IMR-90 (cell line): Measurements from ENCODE around the gene CATSPERZ. TPM values are rescaled to one million over a fixed set of nuclear protein-coding genes. Genes with fewer than 3 reads are reported as not detected.
"Not testable (repeated sequence)": the region's sequence is repeated elsewhere in the genome, so short reads cannot be mapped to it uniquely, and the experiment has no call there.

Experiments
- ATAC-seq: fragments of 200-7000 bp; cut with Tn5 transposase; 2 replicates; pipeline ENCODE4 v1.9.1; 2020; ENCODE audit warnings: low read depth, mild to moderate bottlenecking, moderate library complexity
- BruUV-seq: library from RNA; stranded (reverse); fragments of 400-500 nt; replicated peaks from 2 replicates; lab custom pipeline; 2021; lab: Mats Ljungman, UMichigan
- CTCF ChIA-PET: fragments of 300-600 bp; formaldehyde crosslinking; extraction: SDS; loops from one replicate; lab custom pipeline; 2021; ENCODE audit warnings: antibody characterized with exemption; lab: Yijun Ruan, JAX
- POLR2A ChIA-PET: fragments of 300-600 bp; sonication (Branson Sonifier 250); formaldehyde crosslinking; loops from one replicate; lab custom pipeline; 2022; ENCODE audit warnings: antibody characterized with exemption; ENCODE audit not compliant: unreplicated experiment; lab: Charles Lee
- DNase-seq: peaks from one replicate; pipeline ENCODE4 v3.0.0; 2013
- H2AFZ ChIP-seq: replicated peaks from 2 replicates; pipeline ENCODE3; 2013; ENCODE audit warnings: low read length, mild to moderate bottlenecking; ENCODE audit not compliant: poor library complexity
- H2AK5ac ChIP-seq: 2 replicates; pipeline ENCODE4 v1.6.1; 2013; ENCODE audit warnings: low read depth, low read length, inconsistent platforms
- H2AK9ac ChIP-seq: replicated peaks from 2 replicates; pipeline ENCODE3; 2013; ENCODE audit warnings: mild to moderate bottlenecking, low read depth, low read length, moderate library complexity; ENCODE audit not compliant: poor library complexity
- H2BK120ac ChIP-seq: 2 replicates; pipeline ENCODE4 v1.6.1; 2013; ENCODE audit warnings: low read depth, low read length, inconsistent platforms
- H2BK15ac ChIP-seq: 3 replicates; pipeline ENCODE4 v1.6.1; 2013; ENCODE audit warnings: low read depth, low read length, inconsistent platforms
- H2BK20ac ChIP-seq: 2 replicates; pipeline ENCODE4 v1.6.1; 2013; ENCODE audit warnings: low read depth, mild to moderate bottlenecking, inconsistent platforms, low read length, moderate library complexity
- H2BK5ac ChIP-seq: 2 replicates; pipeline ENCODE4 v1.6.1; 2013; ENCODE audit warnings: mild to moderate bottlenecking, low read depth, low read length, inconsistent platforms; ENCODE audit not compliant: poor library complexity, severe bottlenecking
- H3K14ac ChIP-seq: replicated peaks from 2 replicates; pipeline ENCODE4 v1.6.1; 2013; ENCODE audit warnings: low read depth, low read length, inconsistent platforms
- H3K18ac ChIP-seq: 2 replicates; pipeline ENCODE4 v1.6.1; 2013; ENCODE audit warnings: low read depth, low read length, control low read depth
- H3K23ac ChIP-seq: 2 replicates; pipeline ENCODE4 v1.6.1; 2013; ENCODE audit warnings: low read depth, low read length, inconsistent platforms
- H3K27ac ChIP-seq: 2 replicates; pipeline ENCODE4 v1.5.1; 2013; ENCODE audit warnings: mild to moderate bottlenecking, control low read depth, low read length; ENCODE audit not compliant: insufficient read depth
- H3K27me3 ChIP-seq: 2 replicates; pipeline ENCODE4 v1.6.1; 2013; ENCODE audit warnings: low read length; ENCODE audit not compliant: control insufficient read depth, insufficient read depth
- H3K36me3 ChIP-seq: 2 replicates; pipeline ENCODE4 v1.6.1; 2013; ENCODE audit warnings: low read length, mixed read lengths; ENCODE audit not compliant: control insufficient read depth, insufficient read depth
- H3K4ac ChIP-seq: 2 replicates; pipeline ENCODE4 v1.6.1; 2013; ENCODE audit warnings: low read depth, low read length, inconsistent platforms
- H3K4me1 ChIP-seq: 2 replicates; pipeline ENCODE4 v1.6.1; 2013; ENCODE audit warnings: low read length, mixed read lengths; ENCODE audit not compliant: control insufficient read depth, insufficient read depth
- H3K4me2 ChIP-seq: 2 replicates; pipeline ENCODE4 v1.6.1; 2013; ENCODE audit warnings: low read depth, mild to moderate bottlenecking, control low read depth, low read length, moderate library complexity
- H3K4me3 ChIP-seq: 2 replicates; pipeline ENCODE4 v1.5.1; 2013; ENCODE audit warnings: low read depth, mild to moderate bottlenecking, control low read depth, low read length, moderate library complexity; ENCODE audit not compliant: insufficient read depth
- H3K56ac ChIP-seq: 2 replicates; pipeline ENCODE4 v1.6.1; 2013; ENCODE audit warnings: low read length, inconsistent platforms; ENCODE audit not compliant: insufficient read depth; ENCODE audit errors: extremely low read depth
- H3K79me1 ChIP-seq, 2 experiments: 2 replicates each; pipeline ENCODE4 v1.6.1; 2013; ENCODE audit warnings: low read length in 2 of 2, inconsistent platforms in 1 of 2, low read depth in 1 of 2
- H3K9ac ChIP-seq: 2 replicates; pipeline ENCODE4 v1.6.1; 2013; ENCODE audit warnings: low read depth, low read length, control low read depth
- H3K9me1 ChIP-seq: 2 replicates; pipeline ENCODE4 v1.6.1; 2013; ENCODE audit warnings: low read length, inconsistent platforms; ENCODE audit not compliant: insufficient read depth
- H3K9me3 ChIP-seq: 2 replicates; pipeline ENCODE4 v1.6.1; 2013; ENCODE audit warnings: low read length; ENCODE audit not compliant: control insufficient read depth, insufficient read depth
- H4K20me1 ChIP-seq: 2 replicates; pipeline ENCODE4 v1.6.1; 2013; ENCODE audit warnings: low read length, inconsistent platforms; ENCODE audit not compliant: insufficient read depth
- H4K5ac ChIP-seq: 2 replicates; pipeline ENCODE4 v1.6.1; 2013; ENCODE audit warnings: mild to moderate bottlenecking, low read depth, low read length, control low read depth
- H4K8ac ChIP-seq, 2 experiments: 2 replicates each; pipeline ENCODE4 v1.6.1; 2013; ENCODE audit warnings: low read depth in 2 of 2, low read length in 2 of 2, control low read depth in 1 of 2, inconsistent platforms in 1 of 2
- H4K91ac ChIP-seq: 2 replicates; pipeline ENCODE4 v1.6.1; 2013; ENCODE audit warnings: low read depth, low read length, inconsistent platforms; ENCODE audit not compliant: insufficient read depth
- CHD1 ChIP-seq: IDR thresholded peaks from 2 replicates; pipeline ENCODE4 v1.6.1; 2012; ENCODE audit warnings: low read depth, low read length, improper control_type of control experiment
- CTCF ChIP-seq: conservative IDR thresholded peaks from 2 replicates; pipeline ENCODE4 v1.5.1; 2012; ENCODE audit warnings: mild to moderate bottlenecking, low read depth, low read length, improper control_type of control experiment
- MAFK ChIP-seq: IDR thresholded peaks from 2 replicates; pipeline ENCODE4 v1.6.1; 2012; ENCODE audit warnings: low read depth, low read length, improper control_type of control experiment
- MXI1 ChIP-seq: IDR thresholded peaks from 2 replicates; pipeline ENCODE4 v1.6.1; 2012; ENCODE audit warnings: low read depth, mild to moderate bottlenecking, low read length, moderate library complexity, borderline replicate concordance
- RFX5 ChIP-seq: IDR thresholded peaks from 2 replicates; pipeline ENCODE4 v1.8.0; 2012; ENCODE audit warnings: low read depth, mild to moderate bottlenecking, low read length, moderate library complexity
- whole genome bisulfite sequencing, 2 experiments: methylation state at CpG; one replicate each; pipeline versions ENCODE4 v1.1.5 to v1.1.7; 2013; ENCODE audit warnings: missing lambda C conversion rate in 2 of 2; ENCODE audit not compliant: insufficient read length in 1 of 2; ENCODE audit errors: extremely low coverage in 2 of 2; 5-methylcytosine and 5-hydroxymethylcytosine counted together
- dilution Hi-C: fragments of 300-500 bp; cut with HindIII; formaldehyde crosslinking; loops from one replicate; pipeline ENCODE4 v1.14.3; 2018; ENCODE audit warnings: low sequenced_read_pairs; ENCODE audit not compliant: unreplicated experiment
- in situ Hi-C: fragments of 300-500 bp; cut with MboI; formaldehyde crosslinking; loops from 3 replicates; pipeline ENCODE4 v1.14.3; 2019; ENCODE audit warnings: low sequenced_read_pairs, inconsistent platforms, mixed read lengths
- intact Hi-C: fragments of 100-400 bp; cut with micrococcal nuclease; formaldehyde crosslinking; loops from 2 replicates; pipeline ENCODE4 v1.10.0; 2022
- polyA plus RNA-seq, 3 experiments: library from polyadenylated mRNA; depleted of rRNA; stranded (reverse); fragments of >200 nt; gene quantifications; 2 replicates each; pipeline ENCODE4 v1.2.3, GENCODE V29; 2012; ENCODE audit warnings: low replicate concordance in 1 of 3
- total RNA-seq: library from RNA; depleted of rRNA; stranded (reverse); fragments of >200 nt; gene quantifications from 2 replicates; pipeline ENCODE4 v1.2.3, GENCODE V29; 2012

CATSPERZ gene
- total and polyA plus RNA-seq, 2 of the 4 experiments (the other 2 are of a cell fraction): not detected

GRCh38 chr11:64306876-64307622 lies 6.9 kb downstream of the CATSPERZ start:
- no peaks in the 10 kb centered on the region for H3K36me3 ChIP-seq
- no peak overlapping the region for H3K4me3 ChIP-seq
- H3K27me3 ChIP-seq: no peaks in the 10 kb centered on the region
- H2AFZ ChIP-seq: no peak overlapping the region
- ATAC-seq: no peak
- H4K20me1 ChIP-seq: peaks cover 7% of the 10 kb centered on the region
- dilution Hi-C loops: no loop called here
- no peak overlapping the region for H2AK5ac ChIP-seq
- intact Hi-C loops: loop anchor here (1.0 to 10.0 kb wide), 2 partner anchors 48 to 302 kb away; no protein-coding TSS in a partner anchor
- H2BK120ac ChIP-seq: no peak overlapping the region
- no TSS peak for BruUV-seq
- in situ Hi-C loops: no loop called here
- H3K9ac ChIP-seq: no peak overlapping the region
- H3K4me1 ChIP-seq: peaks cover 9% of the 10 kb centered on the region; the same call in 1 of the 2 replicates
- H3K9me3 ChIP-seq: no peaks in the 10 kb centered on the region
- H3K23ac ChIP-seq: peak overlapping the region; percentile 20; the same call in 1 of the 2 replicates
- H3K9me1 ChIP-seq: no peaks in the 10 kb centered on the region
- no peak overlapping the region for H3K18ac ChIP-seq
- POLR2A ChIA-PET: interaction anchor here (0.6 kb wide), 1 partner anchor 40 kb away, joined by 5 read pairs; no protein-coding TSS in a partner anchor
- no peak overlapping the region for H3K4ac ChIP-seq
- CTCF ChIA-PET: no interaction called here
- TF ChIP-seq MXI1: no peak
- TF ChIP-seq CTCF: no peak
- TF ChIP-seq CHD1: no peak
- TF ChIP-seq MAFK: no peak
- no peak for TF ChIP-seq RFX5
- 13% methylated on average over 3 of the region's 15 CpGs; no CpG with 5 or more reads in 1 of the 2 experiments for WGBS, 2 experiments
- no peak overlapping the region for H3K14ac ChIP-seq
- H2BK15ac ChIP-seq: no peak overlapping the region
- no peak overlapping the region for H3K56ac ChIP-seq
- no peak overlapping the region for H4K5ac ChIP-seq
- DNase-seq: no peak
- H2BK5ac ChIP-seq: no peak overlapping the region
- H2BK20ac ChIP-seq: no peak overlapping the region
- no peak overlapping the region for H4K91ac ChIP-seq
- H4K8ac ChIP-seq: no peak overlapping the region; a peak in 2 of 4 replicates
- no peak overlapping the region for H3K27ac ChIP-seq
- H3K79me1 ChIP-seq: peaks cover 19 to 30% of the 10 kb centered on the region in 2 experiments
- peak overlapping the region; percentile 83 for H2AK9ac ChIP-seq
- H3K4me2 ChIP-seq: peak overlapping the region; percentile 90; the same call in 1 of the 2 replicates

- intact Hi-C loops: loop anchor here (10.0 kb wide), 1 partner anchor 303 kb away; no protein-coding TSS in a partner anchor
- ATAC-seq: not testable (repeated sequence)
Observed at GRCh38 chr11:64307795-64308194, 7.6 kb downstream of the CATSPERZ start.

More at GRCh38 chr11:64307795-64308194, 7.6 kb downstream of the CATSPERZ start:
- H3K23ac ChIP-seq, dilution Hi-C loops, H3K9ac ChIP-seq, H4K5ac ChIP-seq, H3K9me3 ChIP-seq, H4K91ac ChIP-seq, H3K14ac ChIP-seq, H3K4me1 ChIP-seq, H3K4me2 ChIP-seq, H2BK120ac ChIP-seq, H2AK5ac ChIP-seq, H2AFZ ChIP-seq, H4K20me1 ChIP-seq, H3K27ac ChIP-seq, H2BK20ac ChIP-seq, DNase-seq, H3K36me3 ChIP-seq, H4K8ac ChIP-seq, H3K18ac ChIP-seq, H2AK9ac ChIP-seq, H3K56ac ChIP-seq, H3K4me3 ChIP-seq, H2BK5ac ChIP-seq, H3K27me3 ChIP-seq, in situ Hi-C loops, H3K9me1 ChIP-seq, H3K4ac ChIP-seq, BruUV-seq, H2BK15ac ChIP-seq, CTCF ChIA-PET: not testable (repeated sequence)
- 93% methylated on average over 3 of the region's 5 CpGs; no CpG with 5 or more reads in 1 of the 2 experiments for WGBS, 2 experiments
- peaks cover 19 to 34% of the 10 kb centered on the region in 2 experiments for H3K79me1 ChIP-seq
- POLR2A ChIA-PET: interaction anchor here (0.6 kb wide), 1 partner anchor 39 kb away, joined by 5 read pairs; no protein-coding TSS in a partner anchor
